NK-92 (cell line): ENCODE measurements around the gene GRB10.
"Not testable (repeated sequence)": the region's sequence is repeated elsewhere in the genome, so short reads cannot be mapped to it uniquely, and the experiment has no call there.

Source experiments
- DNase-seq: peaks from one replicate; lab custom pipeline; 2025; ENCODE audit not compliant: unreplicated experiment; lab: John Stamatoyannopoulos, UW

The GRB10 gene

DNA sequence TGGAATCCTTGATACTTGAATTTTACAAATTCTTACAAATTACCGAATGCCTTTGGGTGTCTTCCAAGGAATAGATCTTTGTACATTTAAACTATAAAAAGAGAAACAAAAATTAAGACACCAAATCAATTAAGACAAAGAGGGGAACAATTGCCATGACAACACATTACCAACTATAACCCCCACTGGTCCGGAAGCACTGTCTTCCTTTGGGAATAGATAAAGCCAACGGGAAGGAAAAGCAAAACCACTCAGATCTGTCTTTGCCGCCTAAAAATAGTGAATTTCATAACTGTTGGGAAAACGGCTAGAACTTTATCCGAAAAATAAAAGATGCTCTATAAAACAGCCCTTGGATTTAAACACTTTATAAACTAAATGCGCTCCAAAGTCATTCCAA, 37.4 kb downstream of the GRB10 start:
- no peak for DNase-seq

DNA sequence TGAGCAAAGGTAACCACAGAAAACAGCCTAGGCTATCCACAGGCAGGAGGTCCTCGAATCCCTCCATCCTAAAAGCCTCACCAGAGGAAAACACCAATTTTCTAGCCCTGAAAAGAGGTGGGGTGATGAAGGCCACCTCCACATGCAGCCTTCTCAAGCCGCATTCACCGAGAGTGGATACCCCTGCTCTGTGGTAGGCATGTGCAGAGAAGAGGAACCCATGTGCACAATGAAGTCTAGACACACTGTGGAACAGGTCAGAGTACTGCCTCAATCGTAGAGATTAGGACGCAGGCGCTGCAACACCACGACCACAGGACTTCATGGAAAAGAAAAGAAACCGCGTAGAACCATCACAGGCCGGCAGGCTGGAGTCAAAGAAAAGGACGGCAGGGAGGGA, 38.8 kb downstream of the GRB10 start:
- no peak for DNase-seq

DNA sequence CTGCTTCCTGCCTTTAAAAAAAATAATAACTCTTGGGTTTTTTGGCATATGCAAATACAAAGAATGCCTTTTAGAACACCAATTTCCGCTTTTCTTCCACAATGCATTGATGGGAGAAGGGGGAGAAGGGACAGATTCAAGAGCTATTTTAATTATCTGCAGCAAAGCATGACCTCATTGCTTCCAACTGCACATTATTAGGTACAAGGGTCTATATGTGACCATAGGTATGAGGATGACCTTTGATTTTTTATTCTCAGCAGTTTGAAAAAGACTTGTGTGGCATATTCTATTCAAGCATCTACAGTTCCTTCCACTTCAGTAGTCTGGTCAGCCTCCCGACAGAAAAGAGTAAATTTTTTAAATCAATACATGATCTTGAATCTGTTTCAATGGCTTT, 39.7 kb downstream of the GRB10 start:
- DNase-seq, result no peak

DNA sequence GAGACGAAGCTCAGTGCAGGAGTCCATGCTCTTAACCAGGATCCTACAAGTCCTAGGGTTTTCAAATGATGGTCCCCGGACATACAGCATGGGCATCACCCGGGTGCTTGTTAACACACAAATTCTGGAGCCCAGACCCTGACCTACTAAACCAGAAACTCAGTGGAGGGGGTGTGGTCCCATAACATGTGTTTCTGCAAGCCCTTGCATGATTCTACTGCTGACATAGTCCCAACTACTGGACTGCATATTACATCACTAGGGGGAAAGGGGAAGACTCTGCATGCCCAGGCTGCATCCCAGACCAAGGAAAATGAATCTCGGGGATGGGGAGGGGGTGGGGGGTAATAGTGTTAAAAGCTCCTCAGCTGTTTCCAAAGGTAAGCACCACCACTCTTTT, 40.3 kb downstream of the GRB10 start:
- no peak for DNase-seq

DNA sequence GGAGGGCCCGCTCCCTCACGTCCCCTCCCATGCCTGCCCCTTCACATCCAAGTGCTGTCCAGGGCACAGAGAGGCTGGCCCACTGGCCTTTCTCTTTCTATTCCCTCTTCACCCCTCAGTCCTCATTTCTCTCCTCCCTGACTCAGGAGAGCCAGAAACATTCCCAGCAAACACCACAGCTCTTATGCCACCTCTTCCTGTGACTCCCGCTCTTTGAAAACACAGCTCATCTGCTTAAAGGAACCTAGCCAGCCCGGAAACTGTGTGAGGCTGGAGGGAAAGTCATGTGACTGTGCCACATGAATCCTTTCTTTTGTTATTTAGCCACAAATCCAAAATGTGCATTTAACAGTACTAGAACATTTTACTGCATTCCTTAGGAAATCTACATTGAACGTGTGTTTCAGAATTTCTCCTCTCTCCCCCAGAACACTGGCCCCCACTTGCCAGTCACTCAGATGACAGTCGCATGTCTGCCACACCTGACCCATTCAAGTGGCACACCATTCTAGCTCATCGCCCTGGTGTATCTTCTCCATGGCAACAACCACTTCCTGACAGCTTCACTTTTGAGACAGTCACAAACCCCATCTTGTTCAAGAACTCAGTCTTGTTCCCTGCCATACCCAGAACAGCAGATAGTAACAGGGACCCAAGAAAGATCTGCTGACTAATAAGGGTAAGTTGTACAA, 42.8 kb downstream of the GRB10 start:
- DNase-seq, result no peak

DNA sequence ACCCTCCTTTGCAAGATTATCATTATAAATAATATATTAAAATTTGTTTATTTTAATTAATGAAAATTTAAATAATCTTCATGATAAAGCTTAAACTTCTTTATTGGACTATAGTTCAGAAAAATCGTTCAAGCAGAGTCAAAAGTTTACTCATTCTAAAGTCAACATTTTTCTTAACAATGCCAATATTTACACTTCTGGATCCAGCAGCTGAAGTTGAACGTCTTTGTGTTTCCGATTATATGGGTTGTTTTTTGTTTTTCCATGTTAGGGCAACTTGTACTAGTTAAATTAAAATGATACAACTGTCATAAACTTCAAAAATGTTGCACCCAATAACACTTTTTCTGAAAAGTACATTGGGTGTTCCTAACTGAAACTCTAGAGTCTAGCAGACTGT, 43.8 kb downstream of the GRB10 start:
- no peak for DNase-seq

DNA sequence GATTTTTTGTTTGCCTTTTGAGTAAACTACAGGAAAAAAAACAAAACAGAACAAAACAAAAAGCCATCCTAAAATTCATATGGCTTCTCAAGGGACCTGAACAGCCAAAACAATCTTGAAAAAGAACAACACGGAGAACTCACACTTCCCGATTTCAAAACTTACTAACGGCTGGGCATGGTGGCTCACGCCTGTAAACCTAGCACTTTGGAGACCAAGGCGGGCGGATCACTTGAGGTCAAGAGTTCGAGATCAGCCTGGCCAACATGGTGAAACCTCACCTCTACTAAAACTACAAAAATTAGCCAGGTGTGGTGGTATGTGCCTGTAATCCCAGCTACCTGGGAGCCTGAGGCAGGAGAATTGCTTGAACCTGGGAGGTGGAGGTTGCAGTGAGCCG, 46.9 kb downstream of the GRB10 start:
- not testable (repeated sequence) for DNase-seq

DNA sequence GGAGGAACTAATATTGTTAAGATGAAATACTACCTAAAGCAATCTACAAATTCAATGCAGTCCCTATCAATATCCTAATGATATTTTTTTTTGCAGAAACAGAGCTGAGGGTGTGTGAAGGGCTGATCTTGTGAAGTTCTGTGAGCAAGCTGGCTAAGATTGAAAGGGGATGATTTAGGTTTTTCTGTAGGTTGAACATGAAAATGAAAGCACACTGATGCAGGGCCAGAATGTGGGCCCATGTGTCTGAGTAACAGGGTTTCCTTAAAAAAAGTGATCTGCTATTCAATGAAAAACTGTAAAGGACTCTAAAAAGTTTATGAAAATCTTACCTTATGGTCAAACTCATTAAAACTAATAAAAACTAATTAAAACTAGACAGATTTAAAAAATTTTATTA, 47.4 kb downstream of the GRB10 start:
- no peak for DNase-seq

DNA sequence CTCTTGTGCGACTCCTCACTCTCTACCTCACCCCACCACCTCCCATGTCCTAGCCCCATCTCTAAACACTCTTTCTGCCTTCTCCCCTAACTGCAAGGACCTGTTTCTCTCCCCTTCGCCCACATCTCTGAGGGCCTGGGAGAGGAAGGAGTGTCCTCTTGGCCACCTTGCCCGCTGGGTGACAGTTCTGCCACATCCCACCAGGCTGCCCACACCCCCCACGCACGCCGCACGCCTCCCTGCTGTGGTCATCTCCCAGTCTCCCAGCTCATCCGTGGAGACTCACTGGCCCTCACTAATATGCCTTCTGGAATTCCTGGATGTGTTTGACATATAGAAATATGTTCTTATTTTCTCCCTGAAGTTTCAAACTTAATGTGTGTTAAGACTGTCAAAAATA, 48.5 kb downstream of the GRB10 start:
- no peak for DNase-seq

DNA sequence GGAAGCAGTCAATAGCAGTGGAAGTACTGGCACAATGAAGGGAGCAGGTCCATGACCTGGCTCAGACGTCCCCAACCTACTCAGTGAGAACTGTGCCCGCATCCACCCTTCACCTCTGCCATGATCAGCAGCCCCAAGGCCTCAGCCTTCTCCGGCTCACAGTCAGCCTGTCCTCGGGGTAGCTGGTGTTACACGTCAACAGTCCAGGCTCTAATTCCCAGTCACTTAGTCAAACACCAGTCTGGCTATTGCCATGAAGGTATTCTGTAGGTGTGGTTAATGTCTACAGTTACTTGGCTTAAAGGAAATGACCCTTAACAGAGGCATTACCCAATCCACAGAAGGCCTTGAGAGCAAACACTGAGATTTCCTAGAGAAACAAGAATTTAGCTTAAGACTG, 49.1 kb downstream of the GRB10 start:
- DNase-seq, result no peak

DNA sequence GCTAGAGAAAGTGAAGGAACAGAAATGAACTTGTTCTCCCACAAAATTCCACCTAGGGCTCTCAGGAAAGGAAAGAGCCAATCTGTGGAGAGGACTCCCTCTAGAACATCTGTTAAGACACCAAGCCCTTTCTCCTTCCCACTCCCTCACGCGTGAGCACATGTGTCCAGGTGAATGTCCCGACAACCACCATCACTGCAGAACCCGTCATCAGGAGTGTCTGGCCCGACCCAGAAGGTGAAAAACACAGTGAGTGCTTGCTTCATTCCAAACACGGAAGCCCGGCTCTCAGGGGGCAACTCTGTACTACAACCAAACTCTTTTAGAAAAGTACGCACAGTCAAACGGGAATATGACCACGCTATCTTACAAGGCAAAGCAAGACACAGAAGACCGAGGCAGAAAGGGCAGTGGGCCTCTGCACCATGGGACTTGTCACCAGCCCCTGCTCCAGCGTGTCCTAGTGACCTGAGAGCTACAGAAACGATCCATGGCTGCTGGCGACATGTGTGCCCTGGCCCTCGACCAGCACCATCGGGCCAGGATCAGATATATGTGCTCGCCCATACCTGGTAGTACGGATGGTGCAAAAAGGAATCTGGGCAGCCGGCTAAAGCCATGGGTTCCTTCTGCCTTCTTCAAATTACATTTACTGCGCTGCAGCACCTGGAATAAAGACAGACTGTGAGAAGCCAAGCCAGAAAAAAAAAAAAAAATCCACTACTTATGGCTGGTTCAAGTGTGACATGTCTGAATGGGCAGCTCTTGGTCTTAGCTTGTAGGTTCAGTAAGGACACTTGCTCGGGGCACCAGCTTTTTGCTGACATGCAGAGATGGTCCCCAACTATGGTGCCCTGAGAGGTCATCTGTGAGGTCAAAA, 50.8 kb downstream of the GRB10 start:
- DNase-seq, result no peak

DNA sequence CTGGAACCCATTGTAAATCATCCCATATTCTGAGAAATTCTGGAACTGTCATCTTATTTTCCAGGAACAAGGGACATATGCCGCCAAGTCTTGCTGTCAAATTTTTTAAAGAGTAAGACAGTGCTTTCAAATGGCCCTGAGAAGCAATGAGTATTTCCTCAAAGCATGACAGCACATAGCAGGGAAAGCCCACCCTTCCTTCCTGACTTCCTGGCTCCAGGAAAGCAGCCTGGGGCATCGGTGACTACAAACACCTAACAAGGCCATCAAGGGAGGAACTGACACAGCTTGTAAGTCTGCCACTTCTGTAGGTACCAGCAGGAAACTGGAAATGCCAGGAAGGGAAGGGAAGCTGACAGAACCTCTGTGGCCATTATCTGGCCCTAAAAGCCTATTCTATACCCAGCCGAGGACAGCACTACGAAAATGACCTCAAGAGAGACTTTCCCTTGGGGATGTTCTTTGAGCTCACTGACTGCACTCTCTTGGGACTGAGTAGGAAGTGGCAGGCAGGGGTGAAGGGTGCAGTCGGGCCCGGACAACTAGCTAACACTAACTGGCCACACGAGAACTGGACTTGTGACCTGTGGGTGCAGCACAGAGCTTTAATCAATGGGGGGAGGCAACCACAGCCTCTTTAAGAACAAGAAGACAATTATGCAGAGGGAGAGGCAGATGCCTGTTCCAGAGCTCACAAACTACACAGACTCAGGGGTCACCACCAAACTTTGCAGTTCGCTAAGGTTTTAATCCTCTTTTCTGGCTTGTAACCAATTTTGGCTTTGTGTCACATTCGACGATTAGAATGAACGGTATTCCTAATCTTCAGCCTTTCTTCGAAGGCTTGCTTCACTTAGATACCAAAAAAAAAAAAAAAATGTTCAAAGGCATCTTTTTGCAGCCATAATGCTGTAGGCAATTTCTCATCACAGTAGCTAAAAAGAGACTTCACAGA, 52.0 kb downstream of the GRB10 start:
- DNase-seq, result no peak

DNA sequence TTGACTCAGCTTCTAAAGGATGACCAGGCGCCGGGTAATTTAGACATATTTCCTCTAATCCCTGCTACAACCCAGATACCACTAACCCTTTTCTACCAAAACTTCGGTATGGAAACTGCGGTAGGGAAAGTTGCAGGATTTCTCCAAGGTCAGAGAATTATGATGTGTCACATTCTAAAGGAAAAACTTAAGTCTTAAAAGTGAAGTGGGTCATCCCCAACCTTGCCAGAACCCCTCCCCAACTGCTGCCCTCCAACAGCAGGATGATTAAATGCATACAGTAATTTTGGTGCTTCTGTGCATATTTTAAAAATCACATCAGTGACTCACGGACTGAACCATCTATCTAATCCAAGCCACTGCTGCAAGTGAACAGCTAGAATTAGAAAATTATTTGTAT, 52.7 kb downstream of the GRB10 start:
- no peak for DNase-seq

DNA sequence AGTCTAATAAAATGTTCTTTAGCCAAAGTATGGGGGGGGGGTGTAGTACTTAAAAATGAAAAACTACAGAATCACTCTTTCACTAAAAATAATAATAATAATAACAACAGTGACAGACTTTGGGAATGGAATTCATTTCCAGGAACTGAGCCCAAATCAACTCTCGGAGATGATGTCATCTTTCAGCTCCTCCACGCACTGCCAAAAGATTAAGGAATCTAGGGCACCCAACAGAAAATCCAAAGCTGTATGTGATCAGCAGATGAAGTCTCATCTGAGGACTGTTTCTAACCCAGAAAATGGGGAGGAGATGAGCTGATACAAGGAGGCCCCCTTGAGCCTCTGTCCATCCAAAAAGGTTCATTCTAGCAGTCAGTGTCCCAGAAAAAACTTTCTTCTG, 54.5 kb downstream of the GRB10 start:
- no peak for DNase-seq

DNA sequence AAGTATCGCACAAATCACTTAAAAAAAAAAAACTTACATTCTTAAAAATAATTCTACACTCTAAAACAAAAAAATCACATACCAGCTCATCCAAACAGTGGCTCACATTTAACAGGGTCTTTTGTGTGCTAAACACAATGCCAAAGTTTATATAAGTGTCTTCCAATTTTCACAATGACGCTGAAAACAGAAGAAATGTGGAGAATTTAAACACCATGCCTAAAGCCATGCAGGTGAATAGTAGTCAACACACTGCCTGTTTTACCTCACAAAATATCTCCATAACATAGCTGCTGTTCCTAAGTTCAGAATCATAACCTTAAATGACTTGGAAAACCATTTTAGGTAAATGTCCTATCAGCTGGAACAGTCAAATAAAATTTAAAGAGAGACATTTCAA, 55.0 kb downstream of the GRB10 start:
- no peak for DNase-seq

DNA sequence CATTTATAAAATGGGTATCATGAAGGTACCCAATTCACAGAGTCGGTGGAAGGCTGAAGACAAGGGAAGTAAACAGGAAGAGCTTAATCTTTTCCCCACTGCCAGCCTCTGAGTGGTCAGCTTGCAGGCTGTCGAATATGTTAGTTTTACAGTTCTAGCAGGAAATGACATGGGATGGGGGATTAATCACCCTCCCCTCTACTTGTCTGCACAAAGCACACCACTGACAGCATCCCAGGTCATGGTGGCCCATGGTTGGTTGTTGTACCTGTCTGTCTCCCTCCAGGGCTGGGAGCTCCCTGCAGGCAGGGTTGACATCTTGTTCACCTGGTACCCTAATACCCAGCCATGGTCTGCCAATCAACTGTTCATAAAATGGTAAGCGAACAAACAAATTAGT, 55.6 kb downstream of the GRB10 start:
- DNase-seq, result no peak

DNA sequence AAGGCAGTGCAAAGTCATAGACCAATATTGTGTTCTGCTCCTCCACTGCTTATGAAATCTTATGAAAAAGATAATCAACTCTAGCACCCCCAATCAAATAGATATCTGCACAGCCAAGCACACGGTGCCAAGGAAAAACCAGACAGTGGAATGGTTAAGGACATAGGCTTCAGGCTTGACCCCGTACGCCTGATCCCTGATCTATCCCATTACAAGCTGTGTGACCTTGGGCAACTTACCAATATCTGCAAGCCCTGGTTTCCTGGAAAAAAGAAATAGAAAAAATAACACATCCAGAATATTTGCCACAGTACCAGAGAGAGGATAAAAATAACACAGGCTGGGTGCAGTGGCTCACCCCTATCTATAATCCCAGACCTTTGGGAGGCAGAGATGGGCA, 56.9 kb downstream of the GRB10 start:
- no peak for DNase-seq

DNA sequence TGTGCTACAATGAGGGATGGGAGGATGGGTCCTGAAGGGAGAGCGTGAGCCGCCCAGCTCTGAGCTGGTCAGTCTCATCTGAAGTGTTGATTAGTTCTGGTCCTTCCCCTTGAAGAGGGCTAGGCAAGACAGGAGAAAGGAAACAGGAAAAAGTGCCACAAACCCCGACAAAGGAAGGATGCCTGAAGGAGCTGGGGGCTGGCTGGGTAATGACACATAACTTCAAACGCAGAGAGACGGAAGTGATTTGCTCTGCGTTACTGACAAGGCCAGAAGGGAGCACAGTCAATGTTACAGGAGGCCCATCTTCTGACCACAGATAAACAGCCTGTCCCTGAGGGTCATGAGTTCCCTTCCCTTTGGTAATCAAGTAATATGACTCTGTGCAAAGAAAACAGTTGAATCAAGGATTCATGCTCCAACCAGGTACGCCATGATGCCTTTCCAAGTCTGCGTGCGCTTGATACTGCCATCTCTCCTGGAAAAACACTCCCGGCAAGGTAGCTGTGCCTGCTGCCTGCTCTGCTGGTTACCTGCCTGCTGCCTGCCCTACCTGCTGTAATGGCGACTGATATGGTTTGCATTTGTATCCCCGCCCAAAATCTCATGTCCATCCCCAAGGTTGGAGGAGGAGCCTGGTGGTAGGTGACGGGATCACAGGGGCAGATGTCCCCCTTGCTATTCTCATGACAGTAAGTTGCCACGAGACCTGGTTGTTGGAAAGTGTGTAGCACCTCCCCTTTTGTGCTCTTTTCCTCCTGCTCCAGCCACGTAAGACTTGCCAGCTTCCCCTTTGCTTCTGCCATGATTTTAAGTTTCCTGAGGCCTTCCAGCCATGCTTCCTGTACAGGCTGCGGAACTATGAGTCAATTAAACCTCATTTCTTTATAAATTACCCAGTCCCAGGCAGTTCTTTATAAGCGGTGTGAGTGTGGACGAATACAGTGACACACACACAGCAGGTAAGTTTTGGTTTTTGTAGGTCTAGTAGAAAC, 57.9 kb downstream of the GRB10 start:
- DNase-seq, result no peak

DNA sequence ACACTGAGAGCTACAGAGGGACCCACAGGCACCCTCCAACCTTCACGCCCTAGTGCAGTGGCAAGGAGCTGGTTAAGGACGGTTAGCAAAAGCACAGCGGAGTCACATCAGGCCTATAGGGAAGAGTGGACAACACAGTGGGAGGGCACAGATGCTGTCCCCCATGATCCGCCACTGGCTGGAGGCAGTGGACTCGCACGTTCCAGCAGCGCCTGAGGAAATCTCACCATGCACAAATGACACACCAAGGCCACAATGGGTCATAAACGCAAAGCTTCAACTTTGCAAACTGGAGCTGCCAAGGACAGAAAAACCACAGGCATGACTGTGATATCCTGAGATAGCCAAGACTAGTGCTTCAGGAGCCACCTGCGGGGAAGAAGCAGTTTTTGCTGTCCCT, 58.8 kb downstream of the GRB10 start:
- DNase-seq, result no peak

DNA sequence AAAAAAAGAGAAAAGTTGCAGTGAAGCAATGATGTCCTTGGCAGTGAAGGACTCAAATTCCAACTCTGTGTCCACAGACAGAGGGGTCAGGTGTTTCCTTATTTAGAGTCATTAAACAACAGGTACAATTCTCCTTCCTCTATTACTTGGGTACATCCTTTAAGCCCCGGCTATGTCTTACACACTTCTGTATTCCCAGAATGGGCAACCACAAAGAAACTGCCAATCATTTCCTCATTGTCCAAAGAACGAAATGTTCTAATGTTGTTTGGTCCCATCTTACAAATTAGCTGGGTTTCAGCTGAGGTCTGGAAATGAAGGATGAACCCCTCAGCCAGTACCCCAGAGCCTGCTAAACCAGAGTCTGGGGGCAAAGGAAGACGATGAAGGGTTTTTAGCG, 59.5 kb downstream of the GRB10 start:
- DNase-seq, result no peak
